HEK293T (cell line): ENCODE measurements around the gene CDC34.

Experiments
- ARNT ChIP-seq: fragments of 450-650 bp; IDR thresholded peaks from 2 replicates; pipeline ENCODE4 v1.6.1; 2017; ENCODE audit warnings: mild to moderate bottlenecking
- BHLHE40 ChIP-seq: fragments of 450-650 bp; IDR thresholded peaks from 2 replicates; pipeline ENCODE4 v1.6.1; 2016; ENCODE audit warnings: mild to moderate bottlenecking, moderate library complexity, borderline replicate concordance
- CTBP1 ChIP-seq: fragments of 450-650 bp; IDR thresholded peaks from 2 replicates; pipeline ENCODE4 v1.6.1; 2016; ENCODE audit warnings: borderline replicate concordance
- ELF4 ChIP-seq: fragments of 450-650 bp; IDR thresholded peaks from 2 replicates; pipeline ENCODE4 v1.6.1; 2017; ENCODE audit warnings: antibody characterized with exemption
- FOXM1 ChIP-seq: fragments of 450-650 bp; IDR thresholded peaks from 2 replicates; pipeline ENCODE4 v1.6.1; 2017; ENCODE audit warnings: mild to moderate bottlenecking, borderline replicate concordance
- L3MBTL2 ChIP-seq: fragments of 450-650 bp; conservative IDR thresholded peaks from 2 replicates; pipeline ENCODE4 v1.6.1; 2016; ENCODE audit warnings: mild to moderate bottlenecking
- SP1 ChIP-seq: fragments of 450-650 bp; IDR thresholded peaks from 2 replicates; pipeline ENCODE4 v1.6.1; 2017
- SUZ12 ChIP-seq: fragments of 450-650 bp; IDR thresholded peaks from 2 replicates; pipeline ENCODE4 v1.6.1; 2016; ENCODE audit warnings: mild to moderate bottlenecking
- TARDBP ChIP-seq: fragments of 450-650 bp; IDR thresholded peaks from 2 replicates; pipeline ENCODE4 v1.6.1; 2016

- TF ChIP-seq SP1 = no peak
- TF ChIP-seq FOXM1 = no peak
- TF ChIP-seq CTBP1 = no peak
- no peak for TF ChIP-seq ARNT
- no peak for TF ChIP-seq TARDBP
- no peak for TF ChIP-seq SUZ12
- no peak for TF ChIP-seq BHLHE40
- TF ChIP-seq L3MBTL2 = no peak
- TF ChIP-seq ELF4 = no peak
Observed at GRCh38 chr19:535017-535835, 3.7 kb downstream of the CDC34 start.
